Tibial nerve (tissue), 4 donors: ENCODE measurements around the gene ETV6. TPM values are rescaled to one million over a fixed set of nuclear protein-coding genes. Genes with fewer than 3 reads are reported as not detected.
A peak's percentile ranks its signal among the peaks of the same experiment; 100 is the strongest.

Experiments used
- DNase-seq, 2 donors: peaks; one replicate each; pipeline ENCODE4 v3.0.0-alpha.2; 2019; ENCODE audit warnings: low spot score in 2 of 2
- H3K27ac ChIP-seq, 4 donors: fragments of 200-600 bp; sonication (generic) in 3 of 4; one replicate each; pipeline ENCODE4 v1.5.1; 2017 to 2019; ENCODE audit warnings: mild to moderate bottlenecking in 1 of 4
- H3K27me3 ChIP-seq, 2 donors: fragments of 200-600 bp; sonication (generic) in 1 of 2; one replicate each; pipeline versions ENCODE4 v1.5.1 to v1.6.0; 2017 to 2019
- H3K36me3 ChIP-seq, 3 donors: fragments of 200-600 bp; sonication (generic); one replicate each; pipeline ENCODE4 v1.5.1; 2018 to 2019
- H3K4me1 ChIP-seq, 4 donors: fragments of 200-600 bp; sonication (generic) in 3 of 4; one replicate each; pipeline ENCODE4 v1.5.1; 2017 to 2019
- H3K4me3 ChIP-seq, 4 donors: fragments of 200-600 bp; sonication (generic) in 3 of 4; one replicate each; pipeline ENCODE4 v1.5.1; 2017 to 2019; ENCODE audit warnings: mild to moderate bottlenecking in 1 of 4, moderate library complexity in 1 of 4
- H3K9me3 ChIP-seq, 4 donors: fragments of 200-600 bp; sonication (generic) in 3 of 4; one replicate each; pipeline ENCODE4 v1.5.1; 2017 to 2019
- CTCF ChIP-seq, 5 experiments: fragments of 200-600 bp in 3 of 5; fragments of 450-650 bp in 2 of 5; sonication (generic) in 3 of 5; IDR thresholded peaks; one replicate each; pipeline ENCODE4 v1.5.1; 2016 to 2019; ENCODE audit warnings: antibody characterized with exemption in 5 of 5, mild to moderate bottlenecking in 3 of 5, moderate library complexity in 2 of 5
- EP300 ChIP-seq, 2 donors: sonication (generic); formaldehyde crosslinking; IDR thresholded peaks; one replicate each; pipeline ENCODE4 v1.6.1; 2017; ENCODE audit warnings: antibody characterized with exemption in 2 of 2, mild to moderate bottlenecking in 1 of 2
- POLR2A ChIP-seq, 2 donors: fragments of 450-650 bp; IDR thresholded peaks; one replicate each; pipeline ENCODE4 v1.6.1; 2017; ENCODE audit warnings: antibody characterized with exemption in 2 of 2, mild to moderate bottlenecking in 2 of 2, moderate library complexity in 2 of 2
- WGBS, 2 donors: methylation state at CpG; one replicate each; pipeline ENCODE4 v1.1.5; 2018; 5-methylcytosine and 5-hydroxymethylcytosine counted together
- total RNA-seq, 4 donors: library from RNA; depleted of rRNA; stranded (reverse); fragments of >200 nt; gene quantifications; one replicate each; pipeline ENCODE4 v1.1.0, GENCODE V29; 2016

The ETV6 gene
- total RNA-seq, 4 donors from 2014 or later: 6.7 to 14.1 (median 8.3) TPM

- Histone ChIP-seq H3K27ac (peak overlapping the region in 2 of 4 donors; percentile 8 to 56), H3K4me3 (no peak overlapping the region), H3K9me3 (no peaks in the 10 kb centered on the region), H3K36me3 (peaks cover 0 to 18% (median 0%) of the 10 kb centered on the region in 3 donors), H3K27me3 (no peaks in the 10 kb centered on the region), H3K4me1 (peaks cover 0 to 46% (median 9%) of the 10 kb centered on the region in 4 donors)
- 82 to 87% methylated on average over 17 of the region's 17 CpGs for WGBS, 2 donors
- no peak for DNase-seq
- TF ChIP-seq POLR2A (IDR thresholded peaks at IDR 0.05) (no peak), EP300 (IDR thresholded peaks at IDR 0.05) (no peak), CTCF (IDR thresholded peaks at IDR 0.05) (no peak)
Observed at GRCh38 chr12:11859705-11860425, 210.4 kb downstream of the ETV6 start.

- peaks cover 0 to 6% (median 3%) of the 10 kb centered on the region in 4 donors for H3K9me3 ChIP-seq
- H3K36me3 ChIP-seq: peaks cover 0 to 8% (median 0%) of the 10 kb centered on the region in 3 donors
- peaks cover 0 to 38% (median 9%) of the 10 kb centered on the region in 4 donors for H3K4me1 ChIP-seq
- WGBS, 2 donors: 52 to 61% methylated on average over 5 of the region's 5 CpGs
- DNase-seq: no peak
- H3K4me3 ChIP-seq: no peak overlapping the region
- H3K27me3 ChIP-seq: no peaks in the 10 kb centered on the region
- TF ChIP-seq POLR2A (IDR thresholded peaks at IDR 0.05) (no peak), CTCF (IDR thresholded peaks at IDR 0.05) (no peak), EP300 (IDR thresholded peaks at IDR 0.05) (no peak)
- peak overlapping the region in 2 of 4 donors; percentile 82 to 84 for H3K27ac ChIP-seq
Observed at GRCh38 chr12:11861155-11861863, 211.8 kb downstream of the ETV6 start.

- Histone ChIP-seq H3K4me1 (peaks cover 0 to 36% (median 9%) of the 10 kb centered on the region in 4 donors), H3K36me3 (peaks cover 0 to 8% (median 0%) of the 10 kb centered on the region in 3 donors), H3K4me3 (no peak overlapping the region), H3K27me3 (no peaks in the 10 kb centered on the region), H3K9me3 (peaks cover 0 to 10% (median 4%) of the 10 kb centered on the region in 4 donors), H3K27ac (peak overlapping the region in 2 of 4 donors; percentile 82 to 84)
- 87 to 90% methylated on average over 7 of the region's 7 CpGs for WGBS, 2 donors
- DNase-seq: no peak
- no peak for TF ChIP-seq CTCF (IDR thresholded peaks at IDR 0.05)
- TF ChIP-seq POLR2A (IDR thresholded peaks at IDR 0.05): no peak
Observed at GRCh38 chr12:11861864-11862600, 212.6 kb downstream of the ETV6 start.

- DNase-seq: no peak
- Histone ChIP-seq H3K27me3 (no peaks in the 10 kb centered on the region), H3K4me3 (no peak overlapping the region), H3K9me3 (peaks cover 0 to 10% (median 4%) of the 10 kb centered on the region in 4 donors), H3K36me3 (peaks cover 0 to 8% (median 0%) of the 10 kb centered on the region in 3 donors), H3K27ac (peak overlapping the region; percentile 6 to 84 (median 73)), H3K4me1 (peaks cover 0 to 36% (median 9%) of the 10 kb centered on the region in 4 donors)
- 36 to 37% methylated on average over 5 of the region's 5 CpGs for WGBS, 2 donors
- TF ChIP-seq POLR2A (IDR thresholded peaks at IDR 0.05) (no peak), EP300 (IDR thresholded peaks at IDR 0.05) (no peak), CTCF (IDR thresholded peaks at IDR 0.05) (no peak)
Observed at GRCh38 chr12:11862798-11863197, 213.3 kb downstream of the ETV6 start.
